ENCODE measurements around the gene SLU7.

Gene SLU7

GRCh38 chr5:160457252-160457651 is 38.4 kb upstream of the SLU7 start:
- TF ChIP-seq CTCF (conservative IDR thresholded peaks at IDR 0.05; ENCODE audit: control insufficient read depth, insufficient read depth, low read depth, low read length): no peak
- no peak for DNase-seq (ENCODE audit: low read depth)
- H3K4me3 ChIP-seq (ENCODE audit: control insufficient read depth, low read depth, low read length): no peak overlapping the region

- H3K4me3 ChIP-seq (ENCODE audit: control insufficient read depth, low read depth, low read length): no peak overlapping the region
- no peak for TF ChIP-seq CTCF (conservative IDR thresholded peaks at IDR 0.05; ENCODE audit: control insufficient read depth, insufficient read depth, low read depth, low read length)
- DNase-seq (ENCODE audit: low read depth): no peak
Observed at GRCh38 chr5:160456480-160457177, 37.7 kb upstream of the SLU7 start.

- no peak overlapping the region for H3K4me3 ChIP-seq (ENCODE audit: control insufficient read depth, low read depth, low read length)
- no peak for DNase-seq (ENCODE audit: low read depth)
- TF ChIP-seq CTCF (conservative IDR thresholded peaks at IDR 0.05; ENCODE audit: control insufficient read depth, insufficient read depth, low read depth, low read length): no peak
Observed at GRCh38 chr5:160455600-160455999, 36.7 kb upstream of the SLU7 start.

GRCh38 chr5:160453751-160454150 is 34.9 kb upstream of the SLU7 start:
- DNase-seq (ENCODE audit: low read depth): no peak
- no peak for TF ChIP-seq CTCF (conservative IDR thresholded peaks at IDR 0.05; ENCODE audit: control insufficient read depth, insufficient read depth, low read depth, low read length)
- no peak overlapping the region for H3K4me3 ChIP-seq (ENCODE audit: control insufficient read depth, low read depth, low read length)

GRCh38 chr5:160452795-160453194 is 33.9 kb upstream of the SLU7 start:
- no peak for DNase-seq (ENCODE audit: low read depth)
- TF ChIP-seq CTCF (conservative IDR thresholded peaks at IDR 0.05; ENCODE audit: control insufficient read depth, insufficient read depth, low read depth, low read length): no peak
- H3K4me3 ChIP-seq (ENCODE audit: control insufficient read depth, low read depth, low read length): no peak overlapping the region

GRCh38 chr5:160452036-160452435 is 33.2 kb upstream of the SLU7 start:
- TF ChIP-seq CTCF (conservative IDR thresholded peaks at IDR 0.05; ENCODE audit: control insufficient read depth, insufficient read depth, low read depth, low read length): no peak
- no peak overlapping the region for H3K4me3 ChIP-seq (ENCODE audit: control insufficient read depth, low read depth, low read length)
- DNase-seq (ENCODE audit: low read depth): no peak

- no peak overlapping the region for H3K4me3 ChIP-seq (ENCODE audit: control insufficient read depth, low read depth, low read length)
- TF ChIP-seq CTCF (conservative IDR thresholded peaks at IDR 0.05; ENCODE audit: control insufficient read depth, insufficient read depth, low read depth, low read length): no peak
- no peak for DNase-seq (ENCODE audit: low read depth)
Observed at GRCh38 chr5:160451281-160451680, 32.4 kb upstream of the SLU7 start.
